GM19099 (cell line): ENCODE measurements around the gene MYO18B.

ENCODE experiments used
- POLR2A ChIP-seq: IDR thresholded peaks from 3 replicates; pipeline ENCODE4 v1.6.1; 2011; ENCODE audit warnings: low read depth; ENCODE audit not compliant: insufficient read length; ENCODE audit errors: extremely low read depth

The MYO18B gene

GRCh38 chr22:25815561-25815960, 73.6 kb downstream of the MYO18B start:
- TF ChIP-seq POLR2A: no peak

- TF ChIP-seq POLR2A: no peak
These were observed 74.6 kb downstream of the MYO18B start for GRCh38 chr22:25816522-25817059.

- TF ChIP-seq POLR2A: no peak
These were observed 75.3 kb downstream of the MYO18B start for GRCh38 chr22:25817092-25817943.

- TF ChIP-seq POLR2A: no peak
These were observed 76.6 kb downstream of the MYO18B start for GRCh38 chr22:25818541-25818940.

- TF ChIP-seq POLR2A: no peak
These were observed 80.4 kb downstream of the MYO18B start for GRCh38 chr22:25822344-25822743.

- TF ChIP-seq POLR2A: no peak
These were observed 81.3 kb downstream of the MYO18B start for GRCh38 chr22:25823276-25823675.

GRCh38 chr22:25824828-25825423, 82.9 kb downstream of the MYO18B start:
- TF ChIP-seq POLR2A: no peak

GRCh38 chr22:25827415-25827814, 85.4 kb downstream of the MYO18B start:
- TF ChIP-seq POLR2A: no peak

GRCh38 chr22:25828422-25828821, 86.4 kb downstream of the MYO18B start:
- TF ChIP-seq POLR2A: no peak

GRCh38 chr22:25829237-25829636, 87.2 kb downstream of the MYO18B start:
- no peak for TF ChIP-seq POLR2A

- no peak for TF ChIP-seq POLR2A
These were observed 88.1 kb downstream of the MYO18B start for GRCh38 chr22:25829808-25830777.

- no peak for TF ChIP-seq POLR2A
These were observed 91.1 kb downstream of the MYO18B start for GRCh38 chr22:25833091-25833490.

GRCh38 chr22:25833676-25834075, 91.7 kb downstream of the MYO18B start:
- no peak for TF ChIP-seq POLR2A

- TF ChIP-seq POLR2A: no peak
These were observed 92.5 kb downstream of the MYO18B start for GRCh38 chr22:25834490-25834889.

- TF ChIP-seq POLR2A: no peak
These were observed 93.4 kb downstream of the MYO18B start for GRCh38 chr22:25835348-25835747.
